Measurements from ENCODE around the gene TOM1L1. TPM values are rescaled to one million over a fixed set of nuclear protein-coding genes. Genes with fewer than 3 reads are reported as not detected.

Gene TOM1L1
- total RNA-seq, 2 experiments from 2014 or later = 2.0 to 2.6 TPM

DNA sequence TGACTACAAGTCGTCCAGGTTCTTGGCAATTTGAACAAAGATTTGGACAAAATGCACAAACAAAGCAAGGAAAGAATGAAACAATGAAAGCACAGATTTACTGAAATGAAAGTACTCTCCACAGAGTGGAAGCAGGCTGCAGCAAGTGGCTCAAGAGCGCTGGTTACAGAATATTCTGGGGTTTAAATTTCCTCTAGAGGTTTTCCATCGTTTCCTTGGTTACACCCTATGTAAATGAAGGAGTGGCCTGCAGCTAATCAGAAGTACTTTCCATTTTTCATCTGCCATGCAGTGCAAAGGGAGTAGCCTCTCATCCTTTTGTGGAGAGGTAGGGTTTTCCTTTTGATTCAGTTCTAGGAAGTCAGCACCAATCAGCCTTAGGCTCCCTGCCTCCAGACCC lies 79.7 kb downstream of the TOM1L1 start:
- Mint-ChIP-seq H3K27ac (no peak overlapping the region), H3K36me3 (peaks cover 4% of the 10 kb centered on the region), H3K4me1 (ENCODE audit: low read depth) (peaks cover 10% of the 10 kb centered on the region), H3K27me3 (no peaks in the 10 kb centered on the region), H3K9me3 (peaks cover 4% of the 10 kb centered on the region), H3K4me3 (no peak overlapping the region)
- POLR2A ChIA-PET = no interaction called here
- intact Hi-C loops (cut with micrococcal nuclease) = no loop called here
- DNase-seq = no peak
- CTCF ChIA-PET = no interaction called here

DNA sequence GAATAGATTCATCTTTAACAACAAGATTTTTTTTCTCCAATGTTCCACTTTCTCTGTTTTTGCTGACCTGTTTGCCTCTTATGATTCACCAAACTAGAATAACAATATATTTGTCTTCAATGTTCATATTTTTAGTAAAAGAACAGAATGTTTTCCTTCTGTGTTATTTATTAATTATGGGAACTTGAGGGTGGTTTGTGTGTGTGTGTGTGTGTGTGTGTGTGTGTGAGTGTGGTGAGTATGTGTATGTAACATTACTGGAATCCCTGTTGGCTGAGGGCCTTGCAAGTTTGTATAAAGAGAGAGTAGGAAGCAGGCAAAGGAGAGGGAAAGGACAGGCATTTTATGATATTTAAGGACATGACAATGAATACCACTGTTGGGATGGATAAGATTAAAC lies 81.7 kb downstream of the TOM1L1 start:
- ChIA-PET POLR2A (no interaction called here), CTCF (no interaction called here)
- DNase-seq = no peak
- Mint-ChIP-seq H3K27me3 (no peaks in the 10 kb centered on the region), H3K36me3 (peaks cover 3% of the 10 kb centered on the region), H3K4me1 (ENCODE audit: low read depth) (peaks cover 3% of the 10 kb centered on the region), H3K4me3 (no peak overlapping the region), H3K9me3 (peaks cover 4% of the 10 kb centered on the region), H3K27ac (no peak overlapping the region)
- intact Hi-C loops (cut with micrococcal nuclease) = no loop called here

DNA sequence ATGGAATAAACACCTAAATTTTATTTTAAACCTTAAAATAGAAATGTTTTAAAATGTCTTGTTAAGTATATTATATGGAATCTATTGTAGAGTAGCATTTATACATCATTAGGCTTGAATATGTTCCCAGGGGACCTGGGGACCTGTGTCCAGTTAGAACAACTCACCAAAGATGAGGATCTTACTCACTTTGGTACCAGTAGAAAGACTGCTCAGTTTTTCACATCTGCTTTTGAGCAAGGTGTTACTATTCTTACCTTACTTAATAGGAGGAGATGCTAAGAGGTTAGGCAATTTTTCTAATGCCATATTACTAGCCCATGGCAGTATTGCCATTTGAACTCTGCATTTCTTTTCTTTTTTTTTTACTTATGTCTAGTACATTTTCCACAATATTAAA lies 82.6 kb downstream of the TOM1L1 start:
- no peak overlapping the region for H3K27ac Mint-ChIP-seq
- H3K4me3 Mint-ChIP-seq = no peak overlapping the region
- POLR2A ChIA-PET = no interaction called here
- no peaks in the 10 kb centered on the region for H3K27me3 Mint-ChIP-seq
- CTCF ChIA-PET = no interaction called here
- peaks cover 3% of the 10 kb centered on the region for H3K36me3 Mint-ChIP-seq
- DNase-seq = no peak
- intact Hi-C loops (cut with micrococcal nuclease) = no loop called here
- peaks cover 3% of the 10 kb centered on the region for H3K4me1 Mint-ChIP-seq (ENCODE audit: low read depth)
- H3K9me3 Mint-ChIP-seq = peaks cover 4% of the 10 kb centered on the region

DNA sequence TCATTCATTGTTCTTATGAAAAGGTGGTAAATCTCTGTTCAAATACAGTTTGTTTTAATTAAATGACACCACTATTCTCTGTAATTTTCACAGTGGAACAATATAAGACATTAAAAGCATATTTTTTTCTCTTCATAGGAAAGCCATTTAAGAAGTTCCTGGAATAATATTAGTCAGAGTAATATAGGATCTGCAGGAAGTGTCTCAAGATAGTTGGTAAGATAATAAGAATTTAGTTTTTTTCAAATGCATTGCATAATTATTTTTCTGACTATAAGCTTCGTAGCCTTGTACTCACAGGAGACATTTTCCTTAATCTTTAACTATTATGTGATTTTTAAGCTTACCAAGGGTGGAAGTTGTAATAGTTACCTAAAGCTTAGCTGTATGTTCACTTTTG lies 84.8 kb downstream of the TOM1L1 start:
- no peaks in the 10 kb centered on the region for H3K27me3 Mint-ChIP-seq
- no peaks in the 10 kb centered on the region for H3K9me3 Mint-ChIP-seq
- no peaks in the 10 kb centered on the region for H3K4me1 Mint-ChIP-seq (ENCODE audit: low read depth)
- no peak overlapping the region for H3K27ac Mint-ChIP-seq
- ChIA-PET POLR2A (no interaction called here), CTCF (interaction anchor here (1.0 to 2.2 kb wide), 3 partner anchors 8 to 371 kb away, joined by 3 to 6 read pairs (median 5); no protein-coding TSS in a partner anchor)
- no peak for DNase-seq
- H3K36me3 Mint-ChIP-seq = peaks cover 3% of the 10 kb centered on the region
- intact Hi-C loops (cut with micrococcal nuclease) = no loop called here
- no peak overlapping the region for H3K4me3 Mint-ChIP-seq

DNA sequence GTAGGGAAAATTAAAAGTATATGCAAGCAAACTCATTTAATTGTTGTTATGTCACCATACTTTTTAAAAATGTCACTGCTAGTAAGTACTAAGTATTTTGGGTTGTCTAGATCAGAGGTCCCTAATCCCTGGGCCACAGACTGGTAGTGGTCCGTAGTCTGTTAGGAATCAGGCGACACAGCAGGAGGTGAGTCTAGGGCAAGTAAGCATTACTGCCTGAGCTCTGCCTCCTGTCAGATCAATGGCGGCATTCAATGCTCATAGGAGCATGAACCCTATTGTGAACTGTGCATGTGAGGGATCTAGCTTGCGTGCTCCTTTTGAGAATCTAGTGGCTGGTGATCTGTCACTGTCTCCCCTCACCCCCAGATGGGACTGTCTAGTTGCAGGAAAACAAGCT lies 89.5 kb downstream of the TOM1L1 start:
- Mint-ChIP-seq H3K4me1 (ENCODE audit: low read depth) (no peaks in the 10 kb centered on the region), H3K27me3 (no peaks in the 10 kb centered on the region), H3K4me3 (no peak overlapping the region), H3K27ac (no peak overlapping the region), H3K9me3 (no peaks in the 10 kb centered on the region), H3K36me3 (no peaks in the 10 kb centered on the region)
- ChIA-PET POLR2A (no interaction called here), CTCF (interaction anchor here (1.7 to 6.3 kb wide), 3 partner anchors 248 to 366 kb away, joined by 3 to 92 read pairs (median 87); no protein-coding TSS in a partner anchor)
- intact Hi-C loops (cut with micrococcal nuclease) = no loop called here
- DNase-seq = no peak

DNA sequence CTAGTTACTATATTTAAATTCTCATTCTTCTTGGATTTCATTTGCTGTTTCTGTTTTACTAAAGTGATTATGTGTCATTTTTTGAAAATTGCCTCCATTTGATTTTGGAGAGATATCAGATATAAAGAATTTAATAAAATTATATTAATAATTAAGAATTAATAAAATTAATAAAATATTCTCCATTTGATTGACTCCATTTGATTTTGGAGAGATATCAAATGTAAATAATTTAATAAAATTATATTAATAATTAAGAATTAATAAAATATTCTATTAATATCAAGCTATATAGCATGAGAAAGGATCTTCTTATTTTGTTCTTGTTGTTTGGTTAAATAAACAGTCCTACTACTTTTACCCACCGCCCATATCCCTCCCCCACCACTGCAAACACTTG lies 90.9 kb downstream of the TOM1L1 start:
- H3K27me3 Mint-ChIP-seq = no peaks in the 10 kb centered on the region
- H3K4me3 Mint-ChIP-seq = no peak overlapping the region
- H3K9me3 Mint-ChIP-seq = no peaks in the 10 kb centered on the region
- ChIA-PET POLR2A (no interaction called here), CTCF (interaction anchor here (0.6 to 6.3 kb wide), 9 partner anchors 9 to 365 kb away, joined by 3 to 92 read pairs (median 9); no protein-coding TSS in a partner anchor)
- DNase-seq = no peak
- intact Hi-C loops (cut with micrococcal nuclease) = no loop called here
- H3K4me1 Mint-ChIP-seq (ENCODE audit: low read depth) = no peaks in the 10 kb centered on the region
- H3K36me3 Mint-ChIP-seq = no peaks in the 10 kb centered on the region
- no peak overlapping the region for H3K27ac Mint-ChIP-seq

DNA sequence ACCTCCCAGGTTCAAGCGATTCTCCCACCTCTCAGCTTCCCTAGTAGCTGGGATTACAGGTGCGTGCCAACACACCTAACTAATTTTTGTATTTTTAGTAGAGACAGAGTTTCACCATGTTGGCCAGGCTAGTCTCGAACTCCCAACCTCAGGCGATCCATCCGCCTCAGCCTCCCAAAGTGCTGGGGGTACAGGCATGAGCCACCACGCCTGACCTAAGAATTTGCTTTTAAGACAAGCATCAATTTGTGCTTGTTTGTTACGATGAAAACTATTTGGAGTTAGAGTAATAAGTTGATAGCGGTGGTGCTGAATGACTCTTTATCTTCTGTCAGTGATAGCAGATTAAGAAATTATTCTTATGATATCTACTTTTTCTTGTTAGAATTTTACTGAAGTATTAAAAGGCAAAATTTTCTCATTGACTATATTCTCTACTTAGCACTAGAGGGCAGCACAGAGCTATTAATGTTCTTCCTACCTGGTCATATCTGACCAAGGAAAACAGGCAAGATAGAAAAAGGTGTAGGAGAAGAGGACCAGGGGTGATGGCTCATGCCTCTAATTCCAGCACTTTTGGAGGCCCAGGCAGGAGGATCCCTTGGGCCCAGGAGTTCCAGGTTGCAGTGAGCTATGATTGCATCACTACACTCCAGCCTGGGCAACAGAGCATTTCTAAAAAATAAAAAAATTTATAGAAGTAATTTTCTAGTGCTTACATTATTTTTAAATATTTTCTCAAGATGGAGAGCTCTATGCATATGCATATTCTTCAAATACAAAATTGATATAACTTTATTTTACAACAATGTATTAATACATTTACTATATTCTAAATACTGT lies 92.4 kb downstream of the TOM1L1 start:
- Mint-ChIP-seq H3K9me3 (no peaks in the 10 kb centered on the region), H3K4me1 (ENCODE audit: low read depth) (no peaks in the 10 kb centered on the region), H3K36me3 (no peaks in the 10 kb centered on the region), H3K27ac (no peak overlapping the region), H3K27me3 (no peaks in the 10 kb centered on the region), H3K4me3 (no peak overlapping the region)
- no peak for DNase-seq
- intact Hi-C loops (cut with micrococcal nuclease) = loop anchor here (1.0 kb wide), 3 partner anchors 303 to 521 kb away; no protein-coding TSS in a partner anchor
- ChIA-PET CTCF (interaction anchor here (0.6 to 6.3 kb wide), 38 partner anchors 8 to 725 kb away, joined by 3 to 92 read pairs (median 4); no protein-coding TSS in a partner anchor), POLR2A (no interaction called here)

DNA sequence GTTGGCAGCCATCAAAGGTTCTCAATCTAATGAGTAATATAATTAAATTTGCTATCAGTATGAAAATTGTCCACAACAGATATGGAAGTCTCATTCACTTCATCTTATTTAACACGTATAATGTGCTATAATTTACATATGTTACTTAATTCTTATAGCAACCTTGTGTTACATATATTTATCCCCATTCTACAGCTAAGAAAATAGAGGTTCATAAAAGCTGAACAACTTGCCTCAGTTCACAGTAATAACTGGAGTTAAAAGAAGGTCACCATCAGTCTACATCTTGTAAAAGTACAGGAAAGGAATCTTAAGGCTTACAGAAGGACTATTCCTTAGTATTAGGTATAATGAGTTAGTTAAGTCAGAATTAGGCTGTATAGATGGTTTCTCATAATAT lies 95.8 kb downstream of the TOM1L1 start:
- H3K27ac Mint-ChIP-seq = no peak overlapping the region
- DNase-seq = no peak
- H3K27me3 Mint-ChIP-seq = no peaks in the 10 kb centered on the region
- CTCF ChIA-PET = interaction anchor here (1.2 to 6.3 kb wide), 4 partner anchors 9 to 361 kb away, joined by 3 to 92 read pairs (median 6); no protein-coding TSS in a partner anchor
- no peaks in the 10 kb centered on the region for H3K4me1 Mint-ChIP-seq (ENCODE audit: low read depth)
- POLR2A ChIA-PET = no interaction called here
- no peaks in the 10 kb centered on the region for H3K9me3 Mint-ChIP-seq
- H3K4me3 Mint-ChIP-seq = no peak overlapping the region
- H3K36me3 Mint-ChIP-seq = no peaks in the 10 kb centered on the region
- intact Hi-C loops (cut with micrococcal nuclease) = no loop called here

DNA sequence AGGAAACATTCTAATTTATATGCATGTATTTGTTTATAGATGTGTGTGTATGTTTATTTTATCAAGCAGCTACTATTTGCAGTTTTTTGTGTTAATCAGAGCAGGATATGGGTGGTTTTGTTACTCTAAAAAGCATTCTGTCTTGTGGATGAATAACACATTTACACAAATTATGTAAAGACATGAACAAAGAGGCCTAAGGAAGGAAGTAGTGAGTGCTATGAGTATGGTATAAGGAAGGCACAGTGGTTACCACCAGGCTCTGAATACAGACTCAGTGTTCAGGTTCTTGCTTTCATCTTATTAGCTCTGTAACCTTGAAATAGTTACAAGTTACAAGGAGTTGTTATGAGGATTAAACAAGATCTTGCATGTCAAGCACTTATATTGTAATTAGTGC lies 101.8 kb downstream of the TOM1L1 start:
- Mint-ChIP-seq H3K27me3 (no peaks in the 10 kb centered on the region), H3K4me3 (no peak overlapping the region), H3K4me1 (ENCODE audit: low read depth) (no peaks in the 10 kb centered on the region), H3K27ac (no peak overlapping the region), H3K9me3 (no peaks in the 10 kb centered on the region), H3K36me3 (no peaks in the 10 kb centered on the region)
- DNase-seq = no peak
- CTCF ChIA-PET = interaction anchor here (1.6 kb wide), 1 partner anchor 9 kb away, joined by 8 read pairs; no protein-coding TSS in a partner anchor
- intact Hi-C loops (cut with micrococcal nuclease) = no loop called here
- POLR2A ChIA-PET = no interaction called here

DNA sequence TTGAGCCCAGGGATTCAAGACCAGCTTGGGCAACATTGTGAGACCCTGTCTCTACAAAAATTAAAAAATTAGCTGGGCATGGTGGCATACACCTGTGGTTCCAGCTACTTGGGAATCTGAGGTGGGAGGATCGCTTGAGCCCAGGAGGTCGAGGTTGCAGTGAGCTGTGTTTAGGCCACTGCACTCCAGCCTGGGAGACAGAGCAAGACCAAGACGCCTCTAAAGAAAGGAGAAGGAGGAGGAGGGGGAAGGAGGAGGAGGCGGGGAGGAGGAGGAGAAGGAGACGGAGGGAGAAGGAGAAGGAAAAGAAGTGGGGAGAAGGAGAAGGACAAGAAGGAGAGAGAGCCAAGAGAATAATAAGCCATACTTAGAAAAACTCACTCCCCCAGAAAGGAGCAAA lies 103.8 kb downstream of the TOM1L1 start:
- no peak for DNase-seq
- H3K4me3 Mint-ChIP-seq = no peak overlapping the region
- POLR2A ChIA-PET = no interaction called here
- intact Hi-C loops (cut with micrococcal nuclease) = no loop called here
- CTCF ChIA-PET = interaction anchor here (1.5 to 1.6 kb wide), 4 partner anchors 11 to 358 kb away, joined by 3 to 15 read pairs (median 4); no protein-coding TSS in a partner anchor
- no peaks in the 10 kb centered on the region for H3K27me3 Mint-ChIP-seq
- no peaks in the 10 kb centered on the region for H3K4me1 Mint-ChIP-seq (ENCODE audit: low read depth)
- H3K36me3 Mint-ChIP-seq = no peaks in the 10 kb centered on the region
- H3K27ac Mint-ChIP-seq = no peak overlapping the region
- H3K9me3 Mint-ChIP-seq = no peaks in the 10 kb centered on the region

DNA sequence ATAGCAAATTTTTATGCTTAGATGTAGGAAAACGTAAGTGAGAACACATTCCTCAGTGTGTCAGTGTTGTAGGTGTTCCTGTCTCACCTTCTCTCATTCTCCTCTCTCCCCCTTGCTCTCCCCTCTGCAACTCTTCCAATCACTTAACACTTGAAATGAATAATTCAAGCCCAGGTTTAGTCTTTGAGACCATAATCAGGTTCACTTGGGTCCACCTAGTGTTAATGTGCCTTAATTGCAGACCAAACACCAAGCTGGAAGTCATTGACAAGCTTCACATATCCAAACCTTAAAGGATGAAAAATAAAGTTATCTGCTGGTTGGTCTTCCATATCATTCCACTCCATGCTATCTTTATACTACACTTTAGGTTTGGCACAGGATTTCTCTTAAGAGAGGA lies 104.9 kb downstream of the TOM1L1 start:
- no peak overlapping the region for H3K27ac Mint-ChIP-seq
- no peaks in the 10 kb centered on the region for H3K36me3 Mint-ChIP-seq
- no peak overlapping the region for H3K4me3 Mint-ChIP-seq
- intact Hi-C loops (cut with micrococcal nuclease) = no loop called here
- ChIA-PET POLR2A (no interaction called here), CTCF (interaction anchor here (0.6 to 1.8 kb wide), 10 partner anchors 8 to 357 kb away, joined by 3 to 15 read pairs (median 3); no protein-coding TSS in a partner anchor)
- H3K4me1 Mint-ChIP-seq (ENCODE audit: low read depth) = no peaks in the 10 kb centered on the region
- H3K27me3 Mint-ChIP-seq = no peaks in the 10 kb centered on the region
- DNase-seq = no peak
- no peaks in the 10 kb centered on the region for H3K9me3 Mint-ChIP-seq
